GM21619 (cell line): Measurements from ENCODE around the gene CCDC69.
"Not testable (repeated sequence)": the region's sequence is repeated elsewhere in the genome, so short reads cannot be mapped to it uniquely, and the experiment has no call there.

ENCODE experiments used
- ATAC-seq: cut with Tn5 transposase; IDR thresholded peaks from one replicate; pipeline ENCODE4 v1.9.1; 2021; ENCODE audit not compliant: unreplicated experiment

The CCDC69 gene

DNA sequence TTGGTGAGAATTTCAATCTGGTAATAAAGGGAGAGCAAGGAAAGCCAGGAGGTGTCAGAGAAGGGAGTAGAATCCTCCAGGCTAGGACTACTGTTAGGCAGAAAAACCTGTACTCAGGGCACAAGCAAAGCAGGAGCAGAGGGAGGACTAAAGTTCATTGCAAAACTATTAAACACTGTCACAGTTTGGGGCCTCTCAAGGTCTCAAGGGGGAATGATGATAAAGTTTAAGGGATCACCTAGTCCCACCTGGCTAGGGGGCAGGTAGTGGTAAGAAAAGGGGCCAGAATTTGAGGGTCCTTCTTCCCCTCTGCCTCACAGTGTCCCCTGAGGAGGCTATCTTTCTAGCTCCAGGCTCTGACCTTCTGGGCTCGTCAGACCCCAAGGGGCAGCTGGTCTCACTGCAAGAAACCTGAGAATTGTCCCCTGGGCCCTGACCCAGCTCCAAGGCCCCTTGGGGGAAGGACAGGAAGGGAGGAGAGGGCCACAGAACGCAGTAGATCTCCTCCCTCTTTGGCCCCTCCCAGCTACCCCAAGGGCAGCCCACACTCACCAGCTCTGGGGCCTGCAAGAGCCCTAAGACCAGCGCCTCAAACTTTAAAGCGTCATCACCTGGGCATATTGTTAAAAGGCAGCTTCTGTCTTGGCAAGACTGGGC lies 974 bp downstream of the CCDC69 start:
- ATAC-seq: peak; percentile 62

DNA sequence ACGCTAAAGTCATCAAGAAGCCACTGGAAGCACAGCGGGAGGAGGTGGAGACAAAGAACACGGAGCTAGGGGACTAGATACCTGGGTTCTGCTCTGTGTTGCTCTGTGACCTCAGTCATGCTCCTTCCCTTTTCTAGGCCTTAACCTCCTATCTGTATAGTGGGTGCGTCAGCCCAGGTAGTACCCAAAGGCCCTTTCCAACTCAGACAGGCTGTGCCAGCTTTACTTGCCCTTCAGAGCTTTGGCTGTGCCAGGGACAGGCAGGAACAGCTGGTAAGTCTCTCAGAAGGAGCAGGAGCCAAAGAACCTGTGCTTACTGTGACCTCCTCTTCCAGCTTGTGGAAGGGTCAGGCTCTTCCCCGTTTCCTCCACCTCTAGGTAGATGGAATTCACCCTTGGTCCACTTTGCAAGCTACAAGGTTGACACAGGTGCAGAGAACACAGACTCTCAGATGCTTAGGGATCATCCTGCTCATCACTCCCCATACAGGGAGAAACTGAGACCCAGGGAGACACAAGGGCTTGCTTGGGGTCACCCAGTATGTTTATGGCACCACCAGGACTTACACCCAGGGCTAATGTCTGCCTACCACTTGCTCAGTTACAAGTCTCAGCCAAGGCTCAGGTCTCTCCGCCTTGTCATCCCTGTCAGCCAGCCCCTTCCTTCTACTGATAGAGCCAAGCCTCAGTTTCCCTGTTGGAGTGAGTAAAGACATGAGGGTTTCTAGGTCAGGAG lies 1.7 kb downstream of the CCDC69 start:
- ATAC-seq: no peak

DNA sequence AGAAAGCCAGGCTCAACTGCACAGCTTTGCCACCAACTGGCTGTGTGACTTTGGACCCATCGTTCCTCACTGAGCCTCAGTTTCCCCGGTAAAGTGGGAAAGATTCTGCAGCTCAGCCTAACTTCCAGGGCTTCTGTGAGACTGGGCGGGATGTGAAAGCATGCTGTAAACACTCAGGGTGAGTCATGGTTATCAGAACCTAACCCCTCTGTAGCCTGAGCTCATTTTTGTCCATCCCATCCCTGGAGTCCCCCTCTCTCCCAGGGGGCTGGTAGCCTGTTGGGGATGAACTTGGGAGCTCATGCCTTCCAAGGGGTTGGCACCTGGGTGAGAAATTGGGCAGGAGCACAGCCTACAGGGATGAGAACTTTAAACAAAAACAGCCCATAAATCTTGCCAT lies 2.3 kb downstream of the CCDC69 start:
- ATAC-seq: no peak

DNA sequence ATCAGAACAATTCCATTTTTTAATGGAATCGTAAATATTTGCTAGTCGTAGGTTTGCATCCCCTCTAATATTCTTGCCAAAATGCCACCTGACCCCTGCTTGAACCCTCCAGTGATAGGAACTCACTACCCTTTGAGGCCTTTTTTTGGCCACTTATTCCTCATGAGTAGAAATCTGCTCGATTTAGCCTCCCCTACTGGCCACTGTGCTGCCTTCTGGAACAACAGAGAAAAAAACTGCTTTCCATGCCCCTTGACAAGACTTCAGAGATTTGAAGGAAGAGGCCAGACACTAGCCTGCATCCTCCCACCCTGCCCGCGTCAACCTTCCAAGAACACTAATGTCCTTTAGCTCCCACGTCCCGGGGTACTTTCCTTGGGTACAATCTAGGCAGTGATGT lies 4.1 kb downstream of the CCDC69 start:
- no peak for ATAC-seq

DNA sequence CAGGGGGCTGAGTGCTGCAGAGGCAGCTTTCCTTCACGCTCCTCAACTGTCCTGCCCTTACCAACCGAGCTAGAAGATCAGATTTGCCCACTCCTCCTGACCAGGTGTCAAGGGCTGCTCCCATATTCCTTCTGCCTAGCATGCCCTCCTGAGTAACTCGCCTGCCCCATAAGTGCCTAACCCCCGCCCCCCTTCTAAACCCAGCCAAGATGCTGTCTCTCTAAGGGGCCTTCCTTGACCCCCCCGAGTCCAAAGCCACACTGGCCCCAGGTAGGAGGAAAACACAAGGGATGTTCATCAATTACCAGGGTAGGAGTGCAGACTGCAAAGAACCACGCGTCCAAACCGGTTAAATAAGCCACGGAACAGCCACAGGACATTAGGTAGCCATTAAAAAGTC lies 4.8 kb downstream of the CCDC69 start:
- ATAC-seq: no peak

DNA sequence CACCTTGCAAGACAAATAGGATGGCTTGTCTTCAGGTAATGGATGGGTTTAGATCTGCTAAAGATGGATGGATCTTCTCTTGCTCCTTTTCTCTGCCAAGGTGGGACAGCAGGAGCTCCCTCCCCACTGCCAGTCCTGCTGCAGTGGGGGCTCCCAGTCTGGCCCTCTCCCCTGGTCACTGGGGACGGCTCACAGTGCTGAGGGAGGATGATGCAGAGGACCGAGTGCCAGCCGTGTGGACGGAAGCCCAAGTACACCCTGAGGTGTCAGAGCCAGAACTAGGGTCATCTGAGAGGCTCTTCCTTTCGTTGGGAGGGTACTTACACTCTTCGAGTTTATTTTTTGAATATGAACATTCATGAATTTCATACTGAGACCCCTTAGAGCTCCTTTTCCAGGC lies 5.7 kb downstream of the CCDC69 start:
- no peak for ATAC-seq

DNA sequence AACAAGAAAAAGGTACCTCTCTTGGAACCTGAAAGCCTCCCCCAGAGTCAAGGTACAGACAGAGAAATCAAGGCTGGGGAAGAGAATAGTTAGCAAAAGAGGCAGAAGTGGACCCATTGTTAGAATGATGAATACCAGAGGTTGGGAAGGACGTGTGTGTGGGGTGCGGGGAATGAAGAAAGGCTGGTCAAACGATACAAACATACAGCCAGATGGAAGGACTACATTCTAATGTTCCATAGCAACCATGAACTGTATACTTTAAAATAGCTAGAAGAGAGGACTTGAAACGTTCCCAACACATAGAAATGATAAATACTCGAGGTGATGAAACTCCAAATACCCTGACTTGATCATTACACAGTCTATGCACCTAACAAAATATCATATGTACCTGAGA lies 7.1 kb downstream of the CCDC69 start:
- no peak for ATAC-seq

DNA sequence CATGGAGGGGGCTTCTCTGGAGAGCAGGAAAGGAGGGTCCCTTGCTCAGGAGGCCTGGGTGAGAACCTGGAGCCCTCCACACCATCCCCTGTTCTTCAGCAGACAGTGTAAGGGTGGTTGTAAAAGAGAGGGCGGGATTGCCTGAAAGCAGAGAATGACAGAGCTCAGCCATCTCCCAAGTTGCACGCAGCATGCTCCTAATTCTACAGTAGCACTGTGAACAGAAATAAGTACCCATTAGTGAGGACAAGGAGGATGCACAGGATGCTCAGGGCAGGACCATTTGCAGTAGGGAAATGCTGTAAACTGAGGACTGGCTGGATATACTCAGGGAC lies 8.4 kb downstream of the CCDC69 start:
- no peak for ATAC-seq

DNA sequence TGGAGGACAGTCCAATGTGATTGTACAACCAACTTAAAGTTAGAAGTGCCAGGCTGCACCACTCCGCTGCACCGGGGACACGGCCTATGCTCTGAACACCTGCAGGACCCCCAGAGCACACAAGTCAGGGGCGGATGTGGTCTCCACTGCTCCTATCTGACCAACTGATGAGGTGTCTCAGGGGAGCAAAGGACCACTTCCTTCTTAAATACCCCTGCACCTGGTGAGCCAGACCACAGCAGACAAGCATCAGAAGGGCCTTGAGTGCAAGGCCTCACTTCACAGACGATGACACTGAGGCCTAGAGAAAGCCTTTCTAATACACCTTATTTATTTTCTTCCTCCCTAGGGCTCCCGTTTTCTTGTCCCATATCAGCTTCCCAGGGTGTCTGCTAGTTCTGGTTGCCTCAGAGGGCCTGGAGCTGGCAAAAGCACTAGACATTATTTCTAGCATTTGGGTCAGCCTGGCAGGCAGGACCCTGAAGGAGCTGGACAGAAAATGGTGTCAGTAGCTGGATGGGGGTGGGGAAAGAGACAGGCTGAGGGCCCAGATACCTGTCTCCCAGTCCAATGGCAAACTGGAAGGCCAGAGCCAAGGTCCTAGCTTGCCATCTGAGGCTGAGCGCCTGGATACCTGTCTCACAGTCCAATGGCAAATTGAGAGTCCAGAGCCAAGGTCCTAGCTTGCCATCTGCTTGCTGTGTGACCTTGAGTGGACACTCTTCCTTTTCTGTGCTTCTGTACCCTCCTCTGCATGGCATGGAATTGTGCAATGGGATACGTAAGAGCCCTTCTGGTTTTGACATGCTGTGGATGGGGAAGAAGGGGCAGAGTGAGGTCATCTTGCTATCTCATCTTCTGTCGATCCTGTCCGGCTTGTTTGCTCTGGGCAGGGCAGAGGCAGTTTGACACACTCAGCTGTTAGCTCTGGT lies 9.0 kb downstream of the CCDC69 start:
- ATAC-seq: peak; percentile 55

DNA sequence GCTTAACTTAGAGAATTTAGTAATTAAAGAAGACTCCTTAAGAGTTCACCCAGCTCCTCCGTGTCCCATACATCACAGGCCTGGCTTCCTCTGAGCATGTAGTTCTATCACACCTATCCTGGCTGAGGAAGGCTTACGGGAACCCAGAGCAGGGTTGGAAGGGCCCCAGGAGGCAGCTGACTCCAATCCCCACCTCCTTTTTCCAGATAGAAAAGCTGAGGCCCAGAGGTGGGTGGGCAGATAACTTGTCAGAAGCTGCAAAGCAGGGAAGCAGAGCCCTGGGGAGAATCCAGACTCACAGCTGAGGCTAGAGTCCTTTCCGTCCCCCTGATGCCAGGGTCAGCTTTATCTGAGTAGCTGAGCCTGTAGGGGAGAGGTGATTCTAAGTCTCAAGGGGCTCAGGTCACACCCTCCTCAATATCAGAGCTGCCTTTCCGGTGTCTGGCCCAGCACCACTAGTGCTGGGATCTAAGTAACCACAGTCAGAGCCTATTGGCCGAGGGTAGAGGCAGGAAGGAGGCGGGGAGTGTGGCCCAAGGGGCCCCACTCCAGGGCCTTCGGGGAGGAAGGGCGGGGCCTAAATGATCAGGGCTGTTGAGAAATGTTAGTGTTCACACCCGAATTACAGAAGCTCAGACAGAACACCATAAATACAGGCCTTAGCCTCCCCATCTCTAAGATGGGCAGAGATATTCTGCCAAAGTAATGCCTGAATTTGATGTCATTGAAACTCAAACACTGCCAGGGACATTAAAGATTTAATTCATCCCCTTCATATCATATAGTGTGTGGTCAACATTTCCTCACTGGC lies 9.9 kb downstream of the CCDC69 start:
- ATAC-seq: peak; percentile 77

DNA sequence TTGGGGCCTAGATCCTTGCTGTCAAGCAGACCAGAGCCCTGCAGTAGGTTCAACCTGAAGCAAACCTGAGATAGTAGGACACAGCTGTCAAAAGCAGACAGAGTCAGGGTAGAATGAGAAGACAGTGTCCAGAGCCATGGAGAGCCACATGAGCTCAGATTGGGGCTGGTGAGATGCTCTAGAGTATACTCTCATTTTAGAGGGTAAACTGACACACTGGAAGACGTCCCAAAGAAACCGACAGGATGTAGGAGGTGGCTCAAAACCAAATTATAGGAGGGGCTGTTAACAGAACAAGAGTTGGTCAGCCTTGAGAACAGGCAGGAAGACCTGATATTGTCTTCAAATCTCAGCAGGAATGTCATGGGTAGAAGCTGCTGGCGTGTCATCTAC lies 11.5 kb downstream of the CCDC69 start:
- no peak for ATAC-seq

DNA sequence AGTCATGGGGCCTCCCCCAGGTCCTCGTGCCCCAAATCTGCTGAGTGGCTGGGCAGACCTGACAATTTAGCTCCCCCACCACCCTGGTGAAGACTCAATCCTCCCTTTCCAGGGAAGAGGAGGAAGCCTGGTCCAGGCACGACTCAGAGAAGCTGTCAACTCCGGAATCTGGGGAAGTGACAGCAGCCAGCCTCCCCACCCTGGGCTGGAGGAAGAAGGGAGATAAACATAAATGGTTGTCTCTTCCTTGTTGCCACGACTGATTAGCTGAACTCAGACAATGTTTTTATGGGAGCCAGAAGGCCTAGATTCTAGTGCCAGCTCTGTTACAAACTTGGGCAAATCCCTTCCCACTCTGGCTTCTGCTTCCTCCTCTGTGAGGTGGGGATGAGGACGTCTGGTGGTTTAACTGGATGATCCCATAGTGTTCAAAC lies 15.4 kb downstream of the CCDC69 start:
- ATAC-seq: no peak

DNA sequence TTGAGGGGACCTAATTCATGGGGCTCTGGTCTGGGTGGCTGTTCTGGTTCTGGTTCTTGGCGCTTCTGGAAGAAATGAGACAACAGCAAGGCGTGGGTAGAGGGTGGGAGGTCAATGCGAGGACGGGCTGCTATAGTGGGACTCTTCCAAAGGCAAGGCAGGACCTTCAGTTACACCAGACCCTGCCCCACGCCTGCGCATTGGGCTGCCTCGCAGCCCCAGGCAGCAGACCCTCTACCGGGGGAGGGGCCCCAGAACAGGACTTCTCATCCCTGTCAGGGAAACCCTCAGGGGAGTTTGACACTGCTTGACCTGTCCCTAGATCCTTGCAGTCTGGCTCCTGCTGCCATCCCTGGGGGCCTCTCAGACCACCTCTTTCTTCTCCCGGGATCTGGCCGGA lies 18.5 kb downstream of the CCDC69 start:
- ATAC-seq: no peak

DNA sequence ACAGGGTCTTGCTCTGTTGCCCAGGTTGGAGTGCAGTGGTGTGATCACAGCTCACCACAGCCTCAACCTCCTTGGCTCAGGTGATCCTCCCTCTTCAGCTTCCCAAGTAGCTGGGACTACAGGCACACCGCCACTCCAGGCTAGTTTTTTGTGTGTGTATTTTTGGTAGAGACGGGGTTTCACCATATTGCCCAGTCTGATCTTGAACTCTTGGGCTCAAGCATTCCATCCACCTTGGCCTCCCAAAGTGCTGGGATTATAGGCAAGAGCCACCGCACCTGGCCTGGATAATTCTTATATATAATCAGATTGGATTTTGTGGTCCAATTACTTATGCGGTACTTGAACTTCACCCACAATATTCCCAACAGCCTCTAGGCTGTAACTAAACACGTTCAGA lies 19.8 kb downstream of the CCDC69 start:
- ATAC-seq: no peak

DNA sequence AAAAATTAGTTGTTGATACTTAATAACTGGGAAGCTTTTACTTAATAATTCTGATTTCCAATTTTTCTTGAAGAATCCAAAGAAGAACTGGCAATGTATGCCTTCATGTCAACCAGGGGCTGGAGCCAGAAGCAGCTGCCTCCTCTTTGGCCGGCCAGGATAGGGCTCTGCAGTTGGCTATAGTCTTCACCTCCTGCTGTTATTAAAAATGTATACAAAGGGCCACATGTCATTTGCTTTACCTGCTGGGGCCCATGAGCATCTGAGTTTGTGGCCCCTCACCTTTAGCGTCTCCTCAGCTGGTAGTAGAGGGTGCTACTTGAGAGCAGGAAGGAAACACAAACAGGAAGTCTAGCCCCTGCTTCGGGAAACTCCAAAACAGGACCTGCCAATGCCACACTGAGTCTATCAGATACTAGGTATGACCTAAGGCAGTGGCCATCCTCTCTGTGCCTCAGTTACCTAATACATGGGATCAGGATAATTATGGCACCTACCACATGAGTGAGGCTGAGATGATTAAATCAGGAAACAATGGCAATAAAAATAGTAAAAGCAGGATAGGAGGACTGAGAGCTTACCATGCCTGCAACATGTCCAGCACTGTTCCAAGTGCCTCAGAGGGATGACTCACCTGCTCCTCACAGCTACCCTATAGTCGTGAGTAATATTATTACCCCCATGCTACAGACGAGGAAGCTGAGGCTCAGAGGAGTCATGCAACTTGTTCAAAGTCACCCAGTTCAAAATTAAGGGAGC lies 21.3 kb downstream of the CCDC69 start:
- ATAC-seq: no peak

DNA sequence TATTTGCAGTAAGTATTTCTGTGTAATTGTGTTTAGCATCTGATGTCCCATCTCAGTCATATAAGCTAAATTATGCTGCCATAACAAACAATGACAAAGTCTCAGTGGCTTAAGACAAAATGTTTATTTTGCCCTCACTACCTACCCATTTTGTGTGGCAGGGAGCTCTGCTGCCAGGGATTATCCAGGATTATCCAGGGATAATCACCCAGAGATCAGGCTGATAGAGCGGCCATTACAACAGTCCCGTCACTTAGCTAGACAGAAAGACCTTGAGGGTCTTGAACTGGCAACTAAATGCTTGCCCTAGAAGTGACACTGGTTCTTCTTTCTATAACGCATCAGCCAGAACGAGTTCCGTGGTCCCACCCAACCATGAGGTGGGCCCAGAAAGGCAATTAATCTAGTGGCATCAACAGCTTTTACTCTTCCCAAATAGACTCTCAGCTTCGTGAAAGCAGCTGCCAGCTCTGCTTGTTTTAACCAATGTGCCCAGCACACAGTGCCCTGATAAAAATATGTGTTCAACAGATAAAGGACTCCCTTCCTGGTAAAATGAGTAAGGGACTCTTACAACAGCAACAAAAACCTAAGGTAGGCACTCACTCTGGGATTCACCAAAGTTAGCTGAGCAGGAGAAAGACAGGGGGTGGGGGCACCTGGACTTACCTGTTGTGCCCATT lies 22.8 kb downstream of the CCDC69 start:
- ATAC-seq: no peak

DNA sequence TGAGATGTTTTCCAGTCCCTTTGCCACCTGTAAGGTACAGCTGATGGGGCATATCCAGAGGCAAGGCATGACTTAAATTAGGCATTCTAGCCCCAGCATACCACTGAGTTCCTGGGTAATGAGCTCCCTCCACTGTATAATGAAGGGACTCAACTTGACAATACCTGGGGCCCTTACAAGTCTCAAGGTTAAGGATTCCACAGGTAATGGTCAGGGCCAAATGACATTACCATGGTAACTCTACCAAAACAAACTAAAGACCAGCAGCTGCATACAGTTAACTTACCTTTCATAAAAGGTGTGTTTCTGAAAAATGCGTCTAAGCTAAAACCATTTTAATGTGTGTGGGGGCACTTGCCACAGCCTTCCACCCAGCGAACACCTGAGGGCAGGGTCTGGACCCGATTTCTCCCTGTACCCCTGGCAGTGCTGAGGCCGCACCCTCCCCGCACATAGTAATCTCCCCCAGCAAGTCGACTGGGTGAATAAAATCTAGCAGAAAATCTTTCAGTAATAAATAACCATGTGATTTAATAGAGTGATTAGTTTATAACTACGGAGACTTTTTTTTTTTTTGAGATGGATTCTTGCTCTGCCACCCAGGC lies 24.2 kb downstream of the CCDC69 start:
- ATAC-seq: no peak

DNA sequence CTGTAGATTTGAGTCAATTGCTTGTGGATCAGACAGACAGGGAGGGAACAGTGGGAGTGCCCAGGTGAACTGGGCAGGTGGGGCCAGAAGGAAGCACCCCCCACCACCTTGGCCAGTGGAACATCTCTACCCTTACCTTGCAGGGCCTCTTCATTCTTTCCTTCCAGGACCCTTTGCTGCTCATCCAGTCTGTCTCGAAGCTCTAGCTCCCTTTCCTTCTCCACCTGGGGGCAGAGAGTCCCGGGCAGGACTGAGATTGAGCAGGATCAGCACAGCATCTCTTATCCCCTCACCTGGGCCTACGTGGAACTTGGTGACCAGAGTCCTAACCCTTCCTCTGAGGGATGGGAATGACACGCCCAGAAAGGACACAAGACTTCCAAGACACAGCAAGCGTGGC lies 25.0 kb downstream of the CCDC69 start:
- no peak for ATAC-seq

DNA sequence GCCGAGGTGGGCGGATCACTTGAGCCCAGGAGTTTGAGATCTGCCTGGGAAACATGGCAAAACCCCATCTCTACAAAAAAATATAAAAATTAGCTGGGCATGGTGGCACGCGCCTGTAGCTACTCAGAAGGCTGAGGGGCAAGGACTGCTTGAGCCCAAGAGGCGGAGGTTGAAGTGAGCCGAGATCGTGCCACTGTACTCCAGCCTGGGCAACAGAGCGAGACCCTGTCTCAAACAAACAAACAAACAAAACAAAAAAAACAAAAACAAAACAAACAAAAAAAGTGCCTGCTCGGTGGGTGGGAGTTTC lies 26.6 kb downstream of the CCDC69 start:
- ATAC-seq: not testable (repeated sequence)
